ENCODE data around the gene TM6SF1.

- TF ChIP-seq EZH2 (IDR thresholded peaks at IDR 0.05; ENCODE audit: borderline replicate concordance, insufficient read depth, low read length, poor library complexity, severe bottlenecking) (no peak), REST (IDR thresholded peaks at IDR 0.05; ENCODE audit: borderline replicate concordance) (no peak), CTCF (IDR thresholded peaks at IDR 0.05; ENCODE audit: poor library complexity, severe bottlenecking) (no peak), EP300 (conservative IDR thresholded peaks at IDR 0.05; ENCODE audit: poor library complexity, severe bottlenecking) (no peak), TAF1 (IDR thresholded peaks at IDR 0.05; ENCODE audit: low read depth) (no peak), POLR2AphosphoS5 (IDR thresholded peaks at IDR 0.05) (no peak), RAD21 (conservative IDR thresholded peaks at IDR 0.05) (no peak), SMC3 (conservative IDR thresholded peaks at IDR 0.05; ENCODE audit: poor library complexity) (no peak)
Measured at GRCh38 chr15:83112956-83113299, 5.5 kb downstream of the TM6SF1 start.
